Nephron (organoid): ENCODE measurements around the gene MT3.

Experiments
- H3K27ac Mint-ChIP-seq, 3 experiments: 2 replicates each; pipeline ENCODE4 v1.8.0; 2020; ENCODE audit warnings: mixed read lengths in 3 of 3, mild to moderate bottlenecking in 2 of 3, moderate library complexity in 1 of 3
- H3K27me3 Mint-ChIP-seq: 2 replicates; pipeline ENCODE4 v1.8.0; 2021; ENCODE audit warnings: low read depth, mild to moderate bottlenecking, moderate library complexity, mixed read lengths
- H3K36me3 Mint-ChIP-seq: 2 replicates; pipeline ENCODE4 v1.8.0; 2020; ENCODE audit warnings: low read depth, mixed read lengths
- H3K4me1 Mint-ChIP-seq: 2 replicates; pipeline ENCODE4 v1.8.0; 2020; ENCODE audit warnings: mixed read lengths
- H3K4me3 Mint-ChIP-seq, 3 experiments: 2 replicates each; pipeline ENCODE4 v1.8.0; 2020; ENCODE audit warnings: mild to moderate bottlenecking in 3 of 3, mixed read lengths in 3 of 3, moderate library complexity in 2 of 3
- H3K9me3 Mint-ChIP-seq: 2 replicates; pipeline ENCODE4 v1.8.0; 2020; ENCODE audit warnings: mixed read lengths
- CTCF ChIP-seq, 3 experiments: fragments of 200-600 bp; sonication (generic); IDR thresholded peaks; one replicate each; pipeline ENCODE4 v1.5.0; 2021; ENCODE audit warnings: antibody characterized with exemption in 3 of 3; ENCODE audit not compliant: unreplicated experiment in 3 of 3

Gene MT3

DNA sequence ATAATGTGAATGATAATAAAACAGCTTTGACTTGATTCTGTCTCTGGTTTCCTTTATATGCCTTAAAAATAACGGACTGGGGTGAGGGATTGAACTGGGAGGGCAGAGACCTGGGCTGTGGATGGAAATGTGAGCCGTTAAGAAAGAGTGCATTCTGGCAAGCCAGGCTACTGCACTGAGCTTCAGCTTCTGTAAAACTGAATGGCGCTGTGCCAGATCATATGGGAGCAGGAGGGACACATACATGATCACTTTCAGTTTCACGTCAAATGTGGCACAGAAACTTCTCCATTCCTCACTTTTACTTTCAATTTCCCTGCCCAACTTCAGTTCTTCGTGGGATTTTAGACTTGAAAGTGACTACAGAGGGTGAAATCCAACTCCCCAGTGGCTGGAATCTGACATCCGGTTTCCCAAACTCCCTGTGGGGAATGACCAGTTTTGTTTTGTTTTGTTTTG is 20.2 kb downstream of the MT3 start:
- Mint-ChIP-seq H3K36me3 (no peaks in the 10 kb centered on the region), H3K27me3 (peaks cover 44% of the 10 kb centered on the region), H3K4me3 (peak overlapping the region; percentile 84 to 88 (median 86))

GRCh38 chr16:56610017-56610608 is 20.8 kb downstream of the MT3 start:
- TF ChIP-seq CTCF (IDR thresholded peaks at IDR 0.05; ENCODE audit: unreplicated experiment in 3 of 3): no peak
- H3K9me3 Mint-ChIP-seq: no peaks in the 10 kb centered on the region
- H3K27ac Mint-ChIP-seq: peak overlapping the region; percentile 14 to 48 (median 47)
- H3K27me3 Mint-ChIP-seq: peaks cover 47% of the 10 kb centered on the region
- H3K4me1 Mint-ChIP-seq: peaks cover 50% of the 10 kb centered on the region
- H3K36me3 Mint-ChIP-seq: no peaks in the 10 kb centered on the region
- H3K4me3 Mint-ChIP-seq: peak overlapping the region; percentile 84 to 88 (median 86)

More for the DNA sequence above, 20.2 kb downstream of the MT3 start:
- peak overlapping the region; percentile 46 to 95 (median 85) for H3K27ac Mint-ChIP-seq
- H3K4me1 Mint-ChIP-seq: peaks cover 50% of the 10 kb centered on the region
- TF ChIP-seq CTCF (IDR thresholded peaks at IDR 0.05; ENCODE audit: unreplicated experiment in 3 of 3): no peak
- H3K9me3 Mint-ChIP-seq: no peaks in the 10 kb centered on the region

DNA sequence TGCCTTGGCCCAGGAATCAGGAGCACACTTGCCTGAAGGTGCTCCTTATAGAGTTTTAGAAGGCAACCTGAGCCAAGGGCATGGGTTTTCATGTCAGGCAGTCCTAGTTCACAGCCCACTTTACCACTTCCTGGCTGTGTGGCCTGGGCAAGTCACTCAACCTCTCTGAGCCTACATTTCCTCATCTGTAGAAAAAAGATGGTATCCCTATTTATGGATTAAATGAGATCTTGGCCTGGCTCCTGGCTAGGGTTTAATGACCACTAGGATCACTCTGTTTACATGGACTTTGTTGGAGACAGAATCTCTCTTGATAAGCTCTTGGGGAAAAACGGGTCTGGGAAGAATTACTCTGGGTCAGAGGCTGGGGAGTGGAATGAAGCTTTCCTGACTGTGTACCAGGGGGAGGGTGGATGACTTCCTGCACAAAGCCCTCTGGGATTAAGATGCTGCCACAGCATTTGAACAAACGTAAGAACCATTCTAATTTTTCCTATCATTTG is 21.3 kb downstream of the MT3 start:
- no peaks in the 10 kb centered on the region for H3K36me3 Mint-ChIP-seq
- no peaks in the 10 kb centered on the region for H3K9me3 Mint-ChIP-seq
- H3K4me3 Mint-ChIP-seq: peak overlapping the region; percentile 47 to 77 (median 55)

GRCh38 chr16:56611281-56611833 is 22.0 kb downstream of the MT3 start:
- H3K27me3 Mint-ChIP-seq: peaks cover 47% of the 10 kb centered on the region
- peak overlapping the region in 2 of 3 experiments; percentile 14 to 29 for H3K27ac Mint-ChIP-seq
- TF ChIP-seq CTCF (IDR thresholded peaks at IDR 0.05; ENCODE audit: unreplicated experiment in 3 of 3): no peak
- H3K9me3 Mint-ChIP-seq: no peaks in the 10 kb centered on the region
- no peaks in the 10 kb centered on the region for H3K36me3 Mint-ChIP-seq
- peak overlapping the region in 2 of 3 experiments; percentile 13 to 42 for H3K4me3 Mint-ChIP-seq
- H3K4me1 Mint-ChIP-seq: peaks cover 47% of the 10 kb centered on the region

More for the DNA sequence above, 21.3 kb downstream of the MT3 start:
- Mint-ChIP-seq H3K27ac (peak overlapping the region; percentile 14 to 48 (median 47)), H3K4me1 (peaks cover 50% of the 10 kb centered on the region), H3K27me3 (peaks cover 45% of the 10 kb centered on the region)
- TF ChIP-seq CTCF (IDR thresholded peaks at IDR 0.05; ENCODE audit: unreplicated experiment in 3 of 3): no peak

DNA sequence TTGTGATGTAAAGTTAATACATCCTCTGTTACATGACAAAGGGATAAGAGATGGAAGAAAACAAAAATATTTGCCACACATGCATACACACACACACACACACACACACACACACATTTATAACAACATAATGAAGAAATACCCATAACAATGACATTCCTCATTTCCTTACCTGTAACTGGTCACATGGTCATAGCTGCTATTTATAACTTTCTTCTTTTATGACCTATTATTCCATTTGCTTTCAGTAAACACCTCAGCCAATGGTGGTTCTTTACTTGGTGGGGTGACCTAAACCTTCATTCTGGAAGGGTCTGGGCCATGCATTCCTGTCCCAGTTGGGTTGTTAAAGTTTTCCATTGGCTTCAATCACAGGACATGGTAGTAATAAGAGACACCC is 24.4 kb downstream of the MT3 start:
- Mint-ChIP-seq H3K27ac (no peak overlapping the region), H3K36me3 (no peaks in the 10 kb centered on the region), H3K4me3 (no peak overlapping the region), H3K27me3 (peaks cover 66% of the 10 kb centered on the region), H3K9me3 (no peaks in the 10 kb centered on the region), H3K4me1 (peaks cover 31% of the 10 kb centered on the region)
- TF ChIP-seq CTCF (IDR thresholded peaks at IDR 0.05; ENCODE audit: unreplicated experiment in 3 of 3): no peak
